GM12872 (cell line): ENCODE measurements around the gene NRIP1.

ENCODE experiments used
- TF ChIP-seq, protein P1 (sequence below): IDR thresholded peaks from 3 replicates; pipeline ENCODE4 v1.5.1; 2011; ENCODE audit warnings: low read depth, mild to moderate bottlenecking, low read length, moderate library complexity; ENCODE audit not compliant: insufficient read depth

Gene NRIP1

DNA sequence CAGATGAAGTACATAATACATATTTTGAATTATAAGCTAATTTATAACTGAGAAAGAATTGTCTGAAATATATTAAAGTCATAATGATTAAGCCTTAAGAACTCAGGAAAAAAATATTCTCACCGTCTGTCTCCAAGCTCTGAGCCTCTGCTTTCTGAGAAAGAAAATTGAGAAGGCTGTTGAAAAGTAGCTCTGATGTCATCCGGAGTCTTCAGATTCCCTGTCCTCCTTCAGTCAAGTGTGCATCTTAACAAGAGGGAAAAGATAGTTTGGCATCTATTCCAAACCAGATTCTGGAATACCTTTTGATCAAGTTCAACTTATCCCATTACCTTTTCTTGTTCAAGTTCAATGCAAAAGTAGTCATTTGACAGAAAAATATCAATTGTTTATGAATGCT lies 50.6 kb downstream of the NRIP1 start:
- TF ChIP-seq, protein P1, sequence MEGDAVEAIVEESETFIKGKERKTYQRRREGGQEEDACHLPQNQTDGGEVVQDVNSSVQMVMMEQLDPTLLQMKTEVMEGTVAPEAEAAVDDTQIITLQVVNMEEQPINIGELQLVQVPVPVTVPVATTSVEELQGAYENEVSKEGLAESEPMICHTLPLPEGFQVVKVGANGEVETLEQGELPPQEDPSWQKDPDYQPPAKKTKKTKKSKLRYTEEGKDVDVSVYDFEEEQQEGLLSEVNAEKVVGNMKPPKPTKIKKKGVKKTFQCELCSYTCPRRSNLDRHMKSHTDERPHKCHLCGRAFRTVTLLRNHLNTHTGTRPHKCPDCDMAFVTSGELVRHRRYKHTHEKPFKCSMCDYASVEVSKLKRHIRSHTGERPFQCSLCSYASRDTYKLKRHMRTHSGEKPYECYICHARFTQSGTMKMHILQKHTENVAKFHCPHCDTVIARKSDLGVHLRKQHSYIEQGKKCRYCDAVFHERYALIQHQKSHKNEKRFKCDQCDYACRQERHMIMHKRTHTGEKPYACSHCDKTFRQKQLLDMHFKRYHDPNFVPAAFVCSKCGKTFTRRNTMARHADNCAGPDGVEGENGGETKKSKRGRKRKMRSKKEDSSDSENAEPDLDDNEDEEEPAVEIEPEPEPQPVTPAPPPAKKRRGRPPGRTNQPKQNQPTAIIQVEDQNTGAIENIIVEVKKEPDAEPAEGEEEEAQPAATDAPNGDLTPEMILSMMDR, result no peak

DNA sequence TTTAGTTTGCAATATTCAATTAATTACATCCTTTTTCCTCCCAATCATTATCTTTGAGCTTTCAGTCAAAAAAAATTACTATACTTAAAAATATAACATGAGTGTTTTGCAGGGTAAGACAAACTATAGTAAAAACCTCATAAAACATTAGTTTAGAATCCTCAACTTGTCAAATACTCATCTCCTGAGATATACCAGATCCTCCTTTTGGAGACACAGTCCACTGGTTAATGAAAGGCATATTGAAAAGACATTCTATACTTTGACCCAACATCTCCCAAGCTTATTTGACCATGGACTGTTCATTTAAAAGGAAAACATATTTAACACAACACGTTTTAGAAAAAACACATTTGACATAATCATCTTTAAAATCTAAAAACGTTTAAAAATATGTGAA lies 52.8 kb downstream of the NRIP1 start:
- TF ChIP-seq, protein P1, result no peak

DNA sequence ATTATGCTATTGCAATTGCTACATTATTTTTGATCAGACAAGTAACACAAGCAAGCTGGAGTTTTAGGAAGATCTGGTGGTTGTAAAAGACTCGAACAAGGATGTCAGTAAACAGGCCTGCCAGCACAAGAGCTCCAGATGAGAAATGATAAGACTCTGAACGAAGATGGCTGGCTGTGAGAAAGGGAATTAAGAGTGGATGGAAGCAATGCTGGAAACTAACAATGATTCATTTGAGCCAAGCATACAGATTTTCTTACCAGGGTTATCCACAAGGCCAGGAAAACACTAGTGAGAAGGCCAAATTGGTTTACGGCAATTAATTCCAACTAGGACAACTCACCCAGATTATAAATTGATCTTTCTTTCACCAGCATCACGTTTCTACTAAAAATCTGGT lies 54.2 kb downstream of the NRIP1 start:
- TF ChIP-seq, protein P1, result no peak

DNA sequence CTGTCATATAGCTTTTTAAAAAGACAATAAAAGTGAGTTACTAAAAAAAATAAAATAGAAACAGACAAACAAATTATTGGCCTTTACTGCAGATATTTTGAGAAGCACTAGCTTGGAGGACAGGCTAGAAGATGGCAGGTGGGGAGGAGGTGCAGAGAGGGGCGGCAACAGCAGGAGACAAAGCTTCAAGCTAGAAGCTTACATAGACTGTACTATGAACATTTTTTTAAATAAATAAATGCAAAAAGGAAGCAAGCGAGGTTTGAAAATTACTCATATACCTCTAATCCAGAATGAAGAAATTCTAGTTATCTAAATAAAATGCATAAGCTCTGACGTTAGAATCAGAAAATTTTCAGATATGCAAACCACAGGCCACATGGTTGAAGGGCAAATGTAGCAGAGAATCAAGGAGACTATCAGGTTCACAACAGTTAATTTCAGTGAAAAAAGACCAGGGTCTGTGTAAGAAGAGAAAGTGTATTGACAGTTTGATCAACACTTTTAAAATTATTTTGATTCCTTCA lies 54.9 kb downstream of the NRIP1 start:
- TF ChIP-seq, protein P1, result no peak

DNA sequence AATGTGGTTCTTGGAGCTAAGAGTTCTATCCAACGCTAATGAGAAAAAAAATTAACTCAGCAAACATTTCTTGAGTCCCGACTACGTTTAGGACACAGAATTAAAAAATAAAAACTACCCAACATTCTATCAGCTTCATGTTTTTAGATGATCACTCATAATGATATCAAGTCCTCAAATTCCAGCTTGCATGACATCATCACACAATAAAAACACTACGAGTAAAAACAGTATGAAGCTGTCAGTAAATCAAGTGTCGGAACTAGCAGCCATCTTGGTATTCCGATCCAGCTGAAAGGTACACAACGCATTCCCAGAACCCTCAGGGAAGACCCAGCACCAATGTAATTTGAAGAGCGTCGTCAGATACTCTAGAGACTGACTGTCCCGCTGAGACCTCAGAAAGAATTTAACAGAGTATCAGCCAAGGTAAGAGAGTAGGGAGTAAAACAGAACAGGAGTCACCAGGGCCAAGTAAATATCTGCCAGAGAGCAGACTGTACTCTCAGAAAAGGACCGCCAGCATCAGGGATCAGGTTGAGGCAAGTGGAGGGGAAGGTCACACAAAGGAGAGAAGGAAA lies 57.0 kb downstream of the NRIP1 start:
- TF ChIP-seq, protein P1, result no peak

DNA sequence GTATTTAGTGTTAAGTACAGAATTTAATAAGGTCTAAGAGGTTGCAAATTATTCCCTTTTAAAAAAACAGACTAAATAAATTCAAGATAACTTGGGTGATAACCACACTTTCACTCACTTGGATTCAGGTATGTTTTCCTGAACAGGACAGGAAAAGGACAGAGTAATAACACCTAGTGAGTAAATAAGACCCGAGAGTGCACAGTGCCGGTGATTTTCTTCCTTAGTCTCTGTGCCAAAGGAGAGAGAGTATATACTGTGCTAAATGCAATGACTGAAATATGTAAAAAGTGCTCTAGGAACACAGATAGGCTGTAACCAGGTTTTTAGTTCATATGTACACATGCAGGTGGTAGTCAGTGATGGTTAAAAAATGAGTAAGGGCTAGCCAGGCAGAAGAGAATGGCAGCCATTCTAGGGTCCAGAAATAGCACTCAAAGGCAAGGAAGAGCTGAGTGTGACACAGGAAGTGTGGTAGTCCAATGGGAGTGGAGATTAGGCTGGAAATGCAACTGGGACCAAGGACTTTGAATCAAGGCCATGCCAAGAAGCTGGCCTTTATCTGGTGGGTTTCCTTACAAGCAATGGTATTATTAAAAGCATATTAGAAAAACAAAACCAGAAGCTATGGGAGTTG lies 58.1 kb downstream of the NRIP1 start:
- TF ChIP-seq, protein P1, result no peak

DNA sequence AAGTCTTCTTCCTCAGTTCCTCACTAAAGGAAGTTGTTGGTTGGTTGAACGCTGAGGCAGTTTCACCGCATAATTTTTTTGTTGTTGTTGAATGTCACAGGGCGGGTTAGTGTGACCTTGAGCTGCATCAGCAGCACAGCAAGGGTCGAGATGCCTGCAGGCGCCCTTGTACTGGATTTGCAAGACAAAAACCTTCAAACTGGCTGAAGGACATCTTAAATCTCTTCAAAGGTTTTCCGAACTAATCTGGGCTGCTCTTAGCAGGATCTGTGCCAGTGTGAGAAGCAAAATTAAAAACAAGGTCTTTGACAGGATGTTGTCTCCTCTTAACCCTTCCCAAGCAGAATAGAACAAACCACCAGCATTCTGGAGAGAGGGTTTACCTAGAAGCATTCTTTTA lies 59.4 kb downstream of the NRIP1 start:
- TF ChIP-seq, protein P1, result no peak
